SW 1271 (cell line): ENCODE results near the gene MACROD1.

Experiments used
- DNase-seq, 2 experiments: peaks; one replicate each; lab custom pipeline; 2025; lab: John Stamatoyannopoulos, UW

Gene MACROD1

DNA sequence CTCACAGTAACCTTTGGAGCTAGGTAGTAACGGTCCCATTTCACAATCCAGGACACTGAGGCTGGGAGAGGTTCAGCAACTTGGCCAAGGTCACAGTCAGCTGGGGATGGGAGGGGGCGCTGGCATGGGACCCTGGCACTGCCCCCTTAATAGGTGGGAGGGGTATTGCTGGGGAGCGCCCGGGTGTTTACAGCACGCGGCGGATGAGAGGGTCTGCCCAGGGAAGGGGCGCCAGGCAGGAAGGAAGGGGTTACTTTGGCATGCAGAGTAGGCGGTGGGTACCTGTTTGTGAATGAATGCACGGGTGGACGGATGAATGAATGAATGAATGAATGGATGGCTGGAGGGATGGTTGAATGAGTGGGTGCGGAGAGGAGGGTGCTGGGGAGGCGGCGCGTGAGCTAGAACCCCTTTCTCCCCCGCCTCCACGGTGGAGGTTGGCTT, 130.8 kb downstream of the MACROD1 start:
- no peak for DNase-seq

DNA sequence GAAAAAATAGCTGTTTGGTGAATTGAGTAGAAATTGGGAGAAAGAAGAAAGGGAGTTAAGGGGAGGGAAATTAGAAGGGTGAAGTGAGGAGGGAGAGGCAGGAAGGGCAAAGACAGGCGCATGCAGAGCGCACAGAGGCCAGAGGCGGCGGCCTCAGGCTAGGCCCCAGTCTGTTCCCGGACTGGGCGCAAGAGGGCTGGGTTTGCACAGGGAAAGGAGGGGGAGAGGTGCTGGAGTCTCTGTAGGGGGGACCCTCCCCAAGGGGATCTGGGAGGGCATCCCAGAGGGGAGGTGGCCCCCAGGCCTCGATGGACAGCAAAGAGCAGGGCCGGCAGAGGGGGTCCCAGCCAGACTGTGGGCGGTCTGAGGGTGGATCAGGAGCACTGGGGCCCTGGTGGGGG, 131.5 kb downstream of the MACROD1 start:
- DNase-seq = no peak

DNA sequence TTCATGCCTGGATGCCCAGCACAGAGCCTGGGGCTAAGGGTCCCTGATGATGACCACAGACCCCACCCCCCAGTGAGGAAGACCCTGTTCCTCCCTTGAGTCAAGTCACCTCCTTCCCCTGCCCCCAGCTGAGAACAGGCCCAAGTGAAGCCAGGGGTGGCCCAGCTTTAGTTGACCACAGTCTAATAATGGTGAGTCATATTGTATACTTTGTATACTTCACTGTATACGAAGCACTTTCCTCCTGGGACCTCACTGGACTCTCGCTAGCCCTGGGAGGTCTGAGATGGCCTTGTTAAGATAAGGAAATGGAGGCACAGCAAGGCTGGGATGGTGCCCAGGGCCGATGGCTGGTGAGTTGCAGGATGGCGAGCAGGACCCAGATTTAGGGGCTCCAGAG, 133.9 kb downstream of the MACROD1 start:
- no peak for DNase-seq

DNA sequence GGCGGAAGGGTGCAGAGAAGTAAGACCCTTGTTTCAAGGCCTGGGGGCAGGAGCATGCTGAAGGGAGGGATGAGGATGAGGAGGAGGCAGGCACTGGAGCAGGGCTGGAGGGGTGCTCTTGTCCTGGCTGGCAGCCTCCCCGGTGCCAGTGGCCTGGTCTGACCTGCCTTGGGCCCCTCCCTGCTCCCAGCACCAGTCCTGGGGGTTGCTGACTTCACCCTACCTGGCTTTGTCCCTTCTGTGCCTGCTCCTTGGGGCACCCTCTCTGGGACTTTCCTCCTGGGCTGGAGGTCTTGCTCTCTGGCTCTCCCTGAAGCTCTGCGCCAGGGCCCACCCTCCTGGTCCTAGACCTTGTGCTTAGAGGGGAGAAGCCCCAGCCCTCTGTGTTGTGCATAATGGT, 134.9 kb downstream of the MACROD1 start:
- DNase-seq = no peak

DNA sequence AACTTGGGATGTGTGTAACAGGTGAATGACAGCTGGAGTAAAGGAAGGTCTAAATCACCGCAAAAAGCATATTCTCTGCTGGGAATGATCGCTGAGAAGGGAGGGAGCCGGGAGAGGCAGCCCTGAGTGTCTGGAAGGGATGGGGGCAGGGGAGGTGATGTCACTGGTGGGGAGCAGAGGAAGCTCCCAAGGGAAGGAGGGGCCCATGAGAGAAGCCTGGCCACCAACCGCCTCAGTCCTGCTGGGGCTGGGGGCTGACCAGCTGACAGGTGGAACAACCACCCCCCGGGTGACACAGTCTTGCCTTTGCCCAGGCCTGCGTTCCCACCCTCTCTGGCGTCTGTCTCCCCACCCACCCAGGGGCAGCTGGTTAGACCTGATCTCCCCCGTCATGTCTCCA, 136.1 kb downstream of the MACROD1 start:
- no peak for DNase-seq

DNA sequence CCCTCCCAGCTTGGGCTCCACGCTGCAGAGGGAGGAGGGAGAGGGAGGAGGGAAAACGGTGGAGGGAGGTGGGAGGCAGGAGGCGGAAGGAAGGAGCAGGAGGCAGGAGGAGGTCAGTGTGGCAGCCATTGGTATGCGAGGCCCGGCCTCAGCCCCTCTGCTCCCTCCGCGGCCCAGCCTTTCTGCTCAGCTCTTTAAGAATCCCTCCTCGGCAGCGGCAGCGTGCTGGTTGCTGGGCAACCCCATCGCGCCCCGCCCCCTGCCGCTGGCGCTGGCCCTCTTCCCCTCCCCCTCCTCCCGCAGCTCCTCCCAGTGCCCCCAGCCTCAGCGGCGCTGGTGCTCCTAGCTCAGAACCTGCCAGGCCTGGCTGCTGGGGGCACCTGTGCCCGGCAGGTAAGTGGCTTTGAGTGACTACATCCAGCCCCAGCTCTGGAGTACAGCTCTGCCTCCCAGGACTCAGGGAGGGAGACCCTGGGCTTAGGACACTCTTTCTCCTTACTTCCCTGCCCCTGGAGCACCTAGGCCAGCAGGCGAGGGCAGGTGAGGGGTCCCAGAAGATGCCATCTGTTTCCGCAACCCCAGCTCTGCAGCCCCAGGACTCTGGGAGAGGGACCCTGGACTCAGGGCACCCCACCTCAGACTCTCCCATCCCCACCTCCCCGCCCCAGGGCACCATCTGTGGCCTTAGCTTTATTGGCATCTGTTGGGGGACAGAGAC, 137.4 kb downstream of the MACROD1 start:
- DNase-seq = no peak

DNA sequence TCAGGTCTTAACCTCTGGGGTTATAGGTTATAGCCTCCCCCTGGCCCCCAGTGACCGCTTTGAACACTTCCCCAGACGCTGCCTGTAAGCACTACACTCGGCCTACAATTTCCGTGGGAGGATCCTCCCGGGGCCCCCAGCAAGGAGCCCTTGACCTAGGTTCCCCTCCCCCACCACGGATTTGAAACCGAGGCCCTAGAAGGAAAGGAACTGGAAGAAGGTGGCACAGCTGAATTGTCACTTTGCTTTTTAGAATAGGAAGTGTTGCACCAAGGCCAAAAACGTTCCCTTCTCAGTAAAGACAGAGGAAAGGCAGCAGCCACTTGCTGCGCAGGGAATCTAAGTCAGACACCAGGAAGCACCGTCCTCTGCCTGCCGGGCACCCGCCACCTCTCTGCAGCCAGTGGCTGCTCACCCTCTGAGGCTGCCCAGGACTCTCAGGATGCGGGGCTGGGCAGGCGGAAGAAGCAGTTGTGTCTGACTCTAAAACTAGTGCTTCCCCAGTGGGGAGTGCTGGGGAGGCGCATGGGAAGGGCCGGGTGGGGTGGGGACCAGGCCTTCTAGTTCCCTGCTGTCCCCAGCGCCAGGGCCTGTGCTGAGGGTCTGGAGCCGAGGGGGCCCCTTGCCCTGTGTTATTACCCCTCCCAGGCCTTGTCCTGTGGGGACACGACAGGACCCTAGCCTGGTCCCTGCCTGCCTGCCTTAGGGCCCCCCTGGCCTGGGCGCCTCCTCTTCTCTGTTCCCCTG, 138.1 kb downstream of the MACROD1 start:
- DNase-seq = no peak

DNA sequence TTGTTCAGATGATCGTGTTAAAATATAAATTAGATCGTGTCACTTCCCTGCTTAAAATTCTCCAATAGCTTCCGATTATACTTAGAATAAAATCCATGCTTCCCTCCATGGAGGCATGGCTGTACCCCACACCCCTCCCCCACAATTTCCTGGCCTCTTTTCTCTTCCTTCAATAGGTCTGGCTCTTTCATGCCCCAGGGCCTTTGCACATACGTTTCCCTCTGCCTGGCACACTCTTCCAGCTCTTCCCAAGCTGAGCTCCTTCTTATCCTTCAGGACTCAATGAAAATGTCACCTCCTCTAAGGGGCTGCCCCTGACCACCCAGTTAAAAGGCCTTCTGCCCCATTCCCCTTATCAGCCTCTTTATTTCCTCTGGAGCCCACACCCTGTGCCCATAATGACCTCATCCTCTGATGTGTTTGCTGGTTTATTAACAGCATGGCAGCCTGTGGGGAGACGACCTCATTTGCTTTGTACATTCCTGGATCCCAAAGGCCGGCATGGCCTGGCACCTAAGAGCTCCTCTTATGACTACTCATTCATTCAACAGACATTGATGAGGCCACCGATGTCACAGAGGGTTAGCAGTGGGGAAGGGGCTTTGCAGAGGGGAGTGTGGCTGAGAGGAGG, 139.2 kb downstream of the MACROD1 start:
- no peak for DNase-seq

DNA sequence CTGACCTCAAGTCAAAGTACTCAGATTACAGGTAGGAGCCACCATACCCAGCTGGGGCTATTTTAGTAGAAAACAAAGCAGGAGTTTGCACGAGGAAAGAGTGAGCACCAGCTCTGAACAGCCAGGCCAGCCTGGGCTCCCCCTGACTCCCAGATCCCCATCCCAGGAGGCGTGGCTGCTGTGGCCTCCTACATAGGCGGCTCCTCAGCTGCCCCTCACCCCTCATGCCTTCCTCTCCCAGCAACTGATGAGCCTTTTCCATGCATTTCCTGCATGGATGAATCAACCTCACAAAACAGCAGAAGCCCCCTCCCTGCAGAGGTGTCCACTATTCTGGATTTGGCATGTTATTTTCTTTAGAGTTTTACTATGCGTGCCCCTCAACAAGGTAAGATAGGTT, 140.7 kb downstream of the MACROD1 start:
- no peak for DNase-seq

DNA sequence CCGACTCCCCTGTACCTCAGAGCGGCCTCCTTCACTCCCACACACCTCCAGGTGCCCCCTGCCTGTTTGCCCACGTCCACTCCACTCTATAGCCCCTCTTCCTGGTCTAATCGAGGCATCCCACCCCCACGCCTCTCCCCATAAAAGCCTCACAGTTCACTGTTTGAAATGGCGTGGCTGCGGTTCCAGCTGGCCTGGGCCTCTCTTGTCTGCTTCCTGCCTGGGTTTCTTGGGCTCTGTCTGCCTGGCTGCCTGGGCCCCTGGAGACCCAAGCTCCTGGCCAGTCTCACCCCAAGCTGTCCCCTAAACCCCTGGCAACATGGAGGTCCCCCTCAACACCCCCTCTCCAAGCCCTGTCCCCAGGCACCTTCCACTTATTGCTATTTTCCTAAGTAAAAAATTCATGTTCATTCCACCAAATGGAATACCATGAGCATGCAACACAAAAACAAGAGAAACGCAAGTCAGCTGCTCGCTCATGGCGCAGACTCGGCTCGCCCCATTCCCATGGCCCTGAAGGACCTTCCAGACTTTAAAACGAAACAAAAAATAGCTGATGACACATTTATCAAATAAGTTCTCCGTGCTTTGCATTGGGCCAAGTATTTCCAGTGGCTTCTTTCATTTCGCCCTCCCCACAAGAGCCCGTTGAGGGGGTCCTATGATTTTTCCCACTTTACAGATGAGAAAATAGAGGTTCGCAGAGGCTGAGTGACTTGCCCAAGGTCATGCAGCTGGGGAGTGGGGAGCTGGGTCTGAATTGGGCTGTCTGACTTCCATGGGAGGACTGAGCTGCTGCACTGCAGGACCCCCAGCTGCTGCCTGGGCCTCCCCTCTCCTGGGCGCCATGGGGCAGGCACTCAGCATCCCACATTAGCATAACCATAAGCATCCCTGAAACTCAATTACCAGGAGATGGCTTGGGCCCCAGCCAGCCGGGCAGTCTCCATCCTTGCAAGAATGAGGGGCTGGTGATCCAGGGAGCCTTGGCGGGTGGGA, 141.9 kb downstream of the MACROD1 start:
- DNase-seq = no peak

DNA sequence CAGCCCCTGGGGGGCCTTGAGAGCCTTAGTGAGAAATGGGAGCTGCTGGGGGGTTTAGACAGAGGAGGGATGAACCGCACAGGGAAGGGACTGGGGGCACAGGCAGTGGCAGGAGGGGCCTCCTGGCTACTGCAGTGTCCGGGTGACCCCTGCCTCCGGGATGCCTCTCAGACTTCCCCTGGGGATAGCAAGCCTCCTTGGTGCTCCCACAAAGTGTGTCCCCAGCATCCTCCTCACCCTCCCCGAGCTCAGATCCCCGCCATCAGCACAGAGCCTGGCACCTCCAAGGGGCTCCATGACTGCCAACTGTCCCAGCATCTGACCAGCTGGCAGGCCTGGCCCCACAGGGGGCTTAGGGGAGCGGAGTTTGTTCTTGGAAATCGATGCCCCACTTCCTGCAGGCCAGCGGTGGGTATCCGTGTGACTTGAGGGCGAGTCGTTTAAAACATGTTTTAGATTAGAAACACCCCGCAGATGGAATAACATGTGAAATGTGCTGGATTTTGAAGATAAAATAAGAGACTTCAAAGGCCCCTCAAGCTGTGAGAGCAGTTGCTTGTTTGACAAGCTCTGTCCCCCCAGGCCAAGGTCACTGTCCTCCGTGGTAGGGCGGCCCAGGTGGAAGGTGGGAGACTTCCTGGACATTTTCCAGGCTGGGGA, 143.7 kb downstream of the MACROD1 start:
- no peak for DNase-seq

DNA sequence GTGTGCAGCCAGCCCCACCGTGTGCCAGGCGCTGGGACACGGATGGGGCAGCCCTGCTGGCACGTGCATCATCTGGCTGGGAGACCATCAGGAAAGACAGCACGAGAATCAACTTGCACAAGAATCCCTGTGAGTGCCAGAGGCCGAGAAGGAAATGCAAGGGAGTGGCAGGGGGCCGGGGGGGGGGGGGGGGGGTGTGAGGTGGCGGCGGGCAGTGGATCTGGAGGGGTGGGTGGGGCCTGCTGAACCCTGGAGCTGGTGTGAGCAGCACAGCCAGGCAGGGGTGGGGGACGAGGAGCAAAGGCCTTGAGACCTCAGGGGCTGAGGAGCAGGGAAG, 144.2 kb downstream of the MACROD1 start:
- no peak for DNase-seq

DNA sequence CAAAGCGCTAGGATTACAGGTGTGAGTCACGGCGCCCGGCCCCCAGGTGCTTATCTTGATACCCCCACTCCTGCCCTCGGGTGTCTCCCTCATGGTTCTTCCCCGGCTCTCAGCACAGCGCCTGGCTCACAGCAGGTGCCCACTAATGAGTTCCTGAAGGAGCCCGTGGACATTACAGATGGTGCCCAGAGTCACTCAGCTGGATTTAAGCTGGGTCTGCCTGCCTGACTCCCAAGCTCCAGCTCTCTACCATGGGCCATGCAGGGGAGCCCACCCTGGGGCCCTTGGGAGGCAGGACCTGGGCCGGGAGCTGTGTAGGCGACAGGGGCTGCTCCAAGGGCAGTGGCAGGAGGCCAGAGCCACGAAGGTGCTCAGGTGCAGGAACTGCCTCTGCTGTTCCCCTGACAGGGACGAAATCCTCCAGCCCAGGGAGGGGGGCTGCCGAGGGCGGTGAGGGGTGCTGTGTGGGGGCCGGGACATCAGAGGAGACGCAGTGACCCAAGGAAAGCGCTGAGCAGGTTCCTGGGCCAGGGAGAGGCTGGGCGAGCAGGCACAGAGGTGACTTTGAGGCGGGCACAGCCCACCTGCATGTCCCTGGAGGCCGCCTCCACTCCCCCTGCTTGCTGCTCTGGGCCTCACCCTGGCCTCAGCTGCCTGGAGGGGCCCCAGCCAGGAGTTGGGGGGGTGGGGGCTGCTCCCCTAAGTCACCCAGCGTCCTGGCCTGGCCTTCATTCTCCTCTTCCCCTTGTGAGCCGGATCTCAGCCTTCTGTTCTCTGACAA, 144.7 kb downstream of the MACROD1 start:
- no peak for DNase-seq

DNA sequence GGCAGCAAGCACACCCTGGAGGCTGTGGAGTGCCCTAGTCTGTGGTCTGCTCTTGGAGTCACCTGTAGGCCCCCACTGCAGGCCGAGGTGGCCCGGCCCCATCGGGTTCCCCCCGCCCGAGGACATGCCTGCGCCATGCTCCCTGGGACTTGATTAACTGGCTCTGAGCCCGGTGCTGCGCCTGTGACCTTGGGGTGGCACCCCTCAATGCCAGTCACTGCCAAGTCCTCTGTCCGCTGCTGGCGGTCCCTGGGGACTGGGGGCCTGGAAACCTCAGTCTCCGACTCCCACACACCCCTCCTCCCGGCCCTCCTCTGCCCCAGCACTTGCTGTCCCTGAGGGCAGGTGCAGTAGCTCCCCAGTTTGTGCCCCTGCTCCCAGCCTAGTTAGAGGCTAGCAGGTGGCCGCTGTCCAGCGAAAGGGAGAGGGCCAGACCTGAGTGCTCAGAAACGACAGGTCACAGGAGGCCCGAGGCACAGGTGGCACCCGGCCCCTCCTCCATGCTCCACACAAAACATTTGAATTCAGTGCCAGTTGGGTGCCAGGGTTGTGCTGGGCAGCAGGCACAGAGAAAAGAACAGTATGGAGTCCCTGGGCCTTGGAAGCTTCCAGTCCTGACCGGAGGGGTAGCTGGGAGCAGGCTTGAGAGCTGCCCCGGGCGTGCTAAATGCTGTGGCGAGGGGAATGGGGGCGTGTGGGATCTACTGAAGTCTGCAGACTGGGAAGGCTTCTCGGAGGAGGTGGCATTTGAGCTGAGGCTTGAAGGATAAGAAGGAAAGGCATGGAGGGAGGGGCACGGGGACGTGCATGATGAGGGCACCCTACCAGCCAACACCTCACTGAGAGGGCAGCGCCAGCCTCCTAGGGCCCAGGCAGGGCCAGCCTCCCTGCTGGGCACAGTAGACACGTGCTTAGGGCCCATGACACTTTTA, 146.5 kb downstream of the MACROD1 start:
- no peak for DNase-seq

DNA sequence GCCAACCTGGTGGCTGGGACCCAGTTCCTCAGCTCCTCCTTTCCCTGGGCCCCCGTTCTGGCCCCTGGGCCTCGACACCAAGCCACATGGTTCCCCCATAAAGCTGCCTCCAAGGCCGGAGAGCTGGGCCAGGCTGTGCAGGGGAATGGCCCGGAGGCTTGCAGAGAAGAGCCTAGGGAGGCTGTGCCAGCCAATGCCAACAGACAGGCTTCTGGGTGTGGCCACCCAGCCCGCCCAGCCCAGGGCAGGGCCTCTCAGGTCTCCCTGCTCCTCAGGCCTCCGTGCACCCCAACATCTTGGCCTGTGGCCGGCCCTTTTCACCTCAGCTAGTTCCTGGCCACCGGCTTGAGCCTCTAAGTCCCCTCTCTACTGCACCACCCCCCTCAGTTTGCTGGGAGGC, 147.6 kb downstream of the MACROD1 start:
- no peak for DNase-seq

DNA sequence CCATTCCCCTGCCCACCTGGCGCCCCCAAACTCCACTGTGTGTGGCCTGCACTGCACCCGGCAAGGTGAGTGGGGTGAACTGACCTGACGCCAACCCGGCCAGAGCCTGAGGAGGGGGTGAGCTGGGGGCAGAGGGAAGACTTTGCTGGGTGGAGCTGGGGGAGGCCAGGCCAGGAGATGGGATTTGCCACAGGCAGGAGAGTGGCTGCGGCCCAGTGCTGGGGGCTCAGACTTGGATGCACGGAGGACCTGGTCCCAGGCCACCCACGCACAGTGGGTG, 148.0 kb downstream of the MACROD1 start:
- DNase-seq = no peak

DNA sequence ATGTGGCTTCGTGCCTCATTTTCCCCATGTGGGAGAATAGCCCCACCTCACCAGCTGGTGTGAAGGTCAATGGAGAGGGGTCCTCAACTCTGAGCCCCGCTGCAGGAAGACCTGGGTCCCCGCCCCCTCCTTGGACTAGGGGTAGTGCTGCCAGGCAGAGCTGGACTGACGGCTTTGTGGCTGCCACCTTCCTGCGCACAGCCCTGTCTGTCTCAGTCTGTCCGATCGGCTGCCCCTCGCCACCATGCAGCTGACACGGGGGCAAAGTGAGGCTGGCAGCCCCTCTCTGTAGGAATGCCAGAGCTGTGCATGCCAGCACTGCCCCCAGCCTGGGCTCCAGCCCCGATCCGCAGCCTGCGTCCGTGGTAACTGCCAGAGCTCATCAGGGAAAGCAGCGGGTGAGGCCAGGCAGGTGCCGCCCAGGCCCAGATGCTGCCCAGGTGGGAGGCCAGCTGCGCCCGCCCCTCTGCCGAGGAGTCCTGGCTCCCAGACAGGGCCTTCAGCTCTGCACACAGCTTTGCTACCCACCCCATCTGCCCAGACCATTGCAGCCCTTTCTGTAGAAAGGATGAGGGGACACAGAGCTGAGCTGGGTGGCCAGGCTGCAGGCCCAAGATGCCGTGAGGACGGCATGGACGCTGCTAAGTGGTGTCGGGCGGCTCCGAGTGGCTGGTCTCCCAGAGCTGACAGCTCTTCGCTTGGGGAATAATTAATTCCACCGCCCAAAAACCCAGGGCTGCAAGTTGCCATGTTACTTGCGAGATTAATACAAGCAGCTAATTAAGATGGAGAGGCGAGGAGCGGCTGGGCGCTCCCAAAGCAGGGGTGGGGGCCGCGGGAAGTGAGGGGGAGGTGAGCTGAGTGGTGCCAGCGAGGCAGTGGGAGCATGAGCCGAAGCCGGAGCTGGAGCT, 149.7 kb downstream of the MACROD1 start:
- no peak for DNase-seq

DNA sequence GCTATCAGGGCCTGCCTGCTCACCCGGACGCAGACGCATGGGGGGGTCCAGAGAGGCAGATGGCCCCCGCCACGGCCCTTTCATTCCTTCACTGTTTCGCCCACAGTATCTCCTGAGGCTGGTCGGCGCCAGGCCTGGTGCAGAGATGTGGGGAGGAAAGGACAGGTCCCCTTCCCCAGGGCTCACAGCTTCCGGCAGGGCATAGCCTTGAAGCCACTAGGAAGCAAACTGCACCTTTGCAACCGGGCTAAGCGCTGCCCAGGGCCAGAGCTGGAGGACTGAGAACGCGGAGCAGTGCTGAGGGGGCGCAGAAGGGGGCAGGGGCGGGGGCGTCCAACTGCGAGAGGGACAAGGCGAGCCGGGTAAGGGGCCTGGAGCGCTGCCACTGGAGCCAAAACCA, 150.4 kb downstream of the MACROD1 start:
- DNase-seq = no peak

DNA sequence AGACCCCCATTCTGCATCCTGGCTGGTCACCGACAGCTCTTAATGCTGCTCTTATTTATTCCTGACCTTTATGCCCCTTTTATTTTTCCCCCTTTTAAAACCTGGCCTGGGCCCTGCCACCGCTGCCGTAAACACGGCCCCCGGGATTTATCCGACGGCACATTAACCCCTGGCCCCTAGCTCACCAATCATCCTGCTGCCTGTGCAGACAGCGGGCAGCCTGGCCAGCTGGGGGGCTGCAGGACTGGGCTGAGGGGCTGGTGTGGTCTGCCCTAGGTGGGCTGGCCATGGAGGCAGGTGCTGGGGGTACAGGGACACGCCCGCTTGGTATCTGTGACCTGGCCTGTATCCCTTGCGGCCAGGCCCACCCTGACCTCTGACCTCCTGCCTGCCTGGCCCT, 151.6 kb downstream of the MACROD1 start:
- no peak for DNase-seq
